ENCODE data around the gene CASP14. TPM values are rescaled to one million over a fixed set of nuclear protein-coding genes. Genes with fewer than 3 reads are reported as not detected.
"Not testable (repeated sequence)": the region's sequence is repeated elsewhere in the genome, so short reads cannot be mapped to it uniquely, and the experiment has no call there.

CASP14 gene
- total RNA-seq, 6 experiments from 2014 or later: not detected

DNA sequence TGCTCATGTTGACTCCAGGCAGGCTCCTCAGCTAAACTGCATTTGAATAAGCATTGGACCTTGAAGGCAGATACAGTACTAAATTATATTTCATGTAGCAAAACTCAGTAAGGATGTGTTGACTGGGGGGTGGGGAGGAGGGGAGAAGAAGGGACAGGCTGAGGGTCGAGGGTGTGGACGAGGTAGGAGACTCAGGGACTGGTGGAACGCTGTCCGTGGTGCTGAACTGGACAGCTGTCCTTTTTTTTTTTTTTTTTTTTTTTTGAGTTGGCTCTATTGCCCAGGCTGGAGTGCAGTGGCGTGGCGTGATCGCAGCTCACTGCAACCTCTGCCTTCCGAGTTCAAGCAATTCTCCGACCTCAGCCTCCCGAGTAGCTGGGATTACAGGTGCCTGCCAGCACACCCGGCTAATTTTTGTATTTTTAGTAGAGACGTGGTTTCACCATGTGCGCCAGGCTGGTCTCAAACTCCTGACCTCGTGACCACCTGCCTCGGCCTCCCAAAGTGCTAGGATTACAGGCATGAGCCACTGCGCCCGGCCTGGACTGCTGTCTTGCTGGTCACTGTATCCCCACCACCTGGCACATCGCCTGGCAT lies 33.2 kb upstream of the CASP14 start:
- no peaks in the 10 kb centered on the region for H3K36me3 ChIP-seq
- no peak for ATAC-seq
- no peaks in the 10 kb centered on the region for H3K27me3 ChIP-seq
- H3K4me1 ChIP-seq: no peaks in the 10 kb centered on the region
- H3K9me3 ChIP-seq: no peaks in the 10 kb centered on the region
- H3K4me3 ChIP-seq: no peak overlapping the region
- H3K27ac ChIP-seq: no peak overlapping the region
- whole genome bisulfite sequencing (ENCODE audit: insufficient coverage, low coverage, low lambda C conversion rate, missing lambda C conversion rate): 17% methylated on average over 11 of the region's 18 CpGs
- DNase-seq: no peak
- no peak for TF ChIP-seq POLR2A (IDR thresholded peaks at IDR 0.05)
- TF ChIP-seq, protein P1, sequence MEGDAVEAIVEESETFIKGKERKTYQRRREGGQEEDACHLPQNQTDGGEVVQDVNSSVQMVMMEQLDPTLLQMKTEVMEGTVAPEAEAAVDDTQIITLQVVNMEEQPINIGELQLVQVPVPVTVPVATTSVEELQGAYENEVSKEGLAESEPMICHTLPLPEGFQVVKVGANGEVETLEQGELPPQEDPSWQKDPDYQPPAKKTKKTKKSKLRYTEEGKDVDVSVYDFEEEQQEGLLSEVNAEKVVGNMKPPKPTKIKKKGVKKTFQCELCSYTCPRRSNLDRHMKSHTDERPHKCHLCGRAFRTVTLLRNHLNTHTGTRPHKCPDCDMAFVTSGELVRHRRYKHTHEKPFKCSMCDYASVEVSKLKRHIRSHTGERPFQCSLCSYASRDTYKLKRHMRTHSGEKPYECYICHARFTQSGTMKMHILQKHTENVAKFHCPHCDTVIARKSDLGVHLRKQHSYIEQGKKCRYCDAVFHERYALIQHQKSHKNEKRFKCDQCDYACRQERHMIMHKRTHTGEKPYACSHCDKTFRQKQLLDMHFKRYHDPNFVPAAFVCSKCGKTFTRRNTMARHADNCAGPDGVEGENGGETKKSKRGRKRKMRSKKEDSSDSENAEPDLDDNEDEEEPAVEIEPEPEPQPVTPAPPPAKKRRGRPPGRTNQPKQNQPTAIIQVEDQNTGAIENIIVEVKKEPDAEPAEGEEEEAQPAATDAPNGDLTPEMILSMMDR (IDR thresholded peaks at IDR 0.05): no peak
- intact Hi-C loops (cut with DNase I): no loop called here

DNA sequence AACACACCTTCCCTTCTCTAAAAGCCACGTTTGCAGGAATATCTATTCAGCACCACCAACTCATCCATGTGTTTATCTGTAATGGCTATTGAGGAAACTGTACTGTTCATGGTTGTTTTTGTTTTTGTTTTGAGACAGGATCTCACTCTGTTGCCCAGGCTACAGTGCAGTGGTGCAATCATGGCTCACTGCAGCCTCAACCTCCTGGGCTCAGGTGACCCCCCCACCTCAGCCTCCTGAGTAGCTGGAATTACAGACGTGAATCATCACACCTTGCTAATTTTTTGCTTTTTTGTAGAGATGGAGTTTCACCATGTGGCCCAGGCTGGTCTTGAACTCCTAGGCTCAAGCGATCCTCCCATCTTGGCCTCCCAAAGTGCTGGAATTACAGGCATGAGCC lies 30.4 kb upstream of the CASP14 start:
- WGBS (ENCODE audit: insufficient coverage, low coverage, low lambda C conversion rate, missing lambda C conversion rate): 41% methylated on average over 3 of the region's 3 CpGs
- H3K36me3 ChIP-seq; ATAC-seq; H3K4me1 ChIP-seq; intact Hi-C loops (cut with DNase I); DNase-seq; H3K27me3 ChIP-seq; H3K9me3 ChIP-seq; H3K4me3 ChIP-seq; H3K27ac ChIP-seq: not testable (repeated sequence)

DNA sequence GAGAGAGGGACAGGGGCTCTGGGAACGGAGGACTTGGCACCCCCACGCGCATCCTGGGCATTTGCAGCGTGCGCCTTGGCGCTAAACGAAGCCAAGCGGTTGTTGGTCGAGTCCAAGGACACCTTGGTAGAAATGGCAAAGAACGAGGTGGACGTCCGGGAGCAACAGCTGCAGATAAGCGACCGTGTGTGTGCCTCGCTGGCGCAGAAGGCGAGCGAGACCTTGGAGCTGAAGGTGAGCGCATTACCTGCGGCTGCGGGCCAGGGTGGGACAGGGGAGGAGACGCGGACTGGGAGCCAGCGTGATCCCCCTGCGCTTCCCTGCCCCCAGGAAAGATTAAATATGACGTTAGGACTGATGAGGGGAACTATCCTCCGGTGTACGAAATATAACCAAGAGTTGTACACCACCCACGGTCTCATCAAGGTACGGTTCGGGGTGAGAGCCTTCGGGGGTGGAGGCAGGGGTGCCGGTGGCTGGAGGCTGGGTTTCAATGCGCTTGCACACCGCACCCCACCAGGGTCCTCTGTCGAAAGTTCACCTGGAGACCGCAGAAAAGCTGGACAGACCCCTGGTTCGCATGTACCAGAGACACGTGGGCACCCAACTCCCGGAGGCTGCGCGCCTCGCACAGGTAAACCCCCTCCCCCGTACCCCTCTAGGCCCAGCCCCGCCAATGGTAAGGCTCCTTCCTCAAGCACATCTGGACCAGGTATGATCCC lies 27.8 kb upstream of the CASP14 start:
- Histone ChIP-seq H3K4me3 (no peak overlapping the region), H3K27me3 (no peaks in the 10 kb centered on the region), H3K36me3 (no peaks in the 10 kb centered on the region), H3K9me3 (no peaks in the 10 kb centered on the region), H3K27ac (no peak overlapping the region), H3K4me1 (no peaks in the 10 kb centered on the region)
- ATAC-seq: no peak
- DNase-seq: peak in 1 of 3 donors; percentile 49
- no peak for TF ChIP-seq POLR2A (IDR thresholded peaks at IDR 0.05)
- TF ChIP-seq, protein P1 (IDR thresholded peaks at IDR 0.05): no peak
- intact Hi-C loops (cut with DNase I): no loop called here
- 54% methylated on average over 27 of the region's 45 CpGs for WGBS (ENCODE audit: insufficient coverage, low coverage, low lambda C conversion rate, missing lambda C conversion rate)

DNA sequence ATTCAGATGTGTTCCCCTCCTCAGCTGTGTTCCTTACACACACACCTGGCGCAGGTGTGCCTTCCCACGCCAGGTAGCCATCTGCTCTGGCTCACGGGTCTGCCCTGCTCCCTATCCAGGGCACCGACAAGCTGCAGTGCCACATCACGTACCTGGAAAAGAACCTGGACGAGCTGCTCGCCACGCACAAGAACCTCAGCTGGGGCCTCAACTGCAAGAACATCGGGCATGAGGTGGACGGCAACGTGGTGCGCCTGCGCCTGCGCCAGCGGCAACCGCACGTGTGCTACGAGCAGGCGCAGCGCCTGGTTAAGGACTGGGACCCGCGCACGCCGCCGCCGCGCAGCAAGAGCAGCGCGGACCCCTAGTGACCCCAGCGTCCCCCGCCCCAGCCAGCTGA lies 26.5 kb upstream of the CASP14 start:
- Histone ChIP-seq H3K9me3 (no peaks in the 10 kb centered on the region), H3K4me1 (no peaks in the 10 kb centered on the region), H3K4me3 (no peak overlapping the region), H3K27me3 (no peaks in the 10 kb centered on the region), H3K36me3 (no peaks in the 10 kb centered on the region), H3K27ac (no peak overlapping the region)
- 31% methylated on average over 3 of the region's 31 CpGs for WGBS (ENCODE audit: insufficient coverage, low coverage, low lambda C conversion rate, missing lambda C conversion rate)
- DNase-seq: no peak
- no peak for ATAC-seq
- TF ChIP-seq POLR2A (IDR thresholded peaks at IDR 0.05): no peak
- TF ChIP-seq, protein P1 (IDR thresholded peaks at IDR 0.05): no peak
- intact Hi-C loops (cut with DNase I): no loop called here

DNA sequence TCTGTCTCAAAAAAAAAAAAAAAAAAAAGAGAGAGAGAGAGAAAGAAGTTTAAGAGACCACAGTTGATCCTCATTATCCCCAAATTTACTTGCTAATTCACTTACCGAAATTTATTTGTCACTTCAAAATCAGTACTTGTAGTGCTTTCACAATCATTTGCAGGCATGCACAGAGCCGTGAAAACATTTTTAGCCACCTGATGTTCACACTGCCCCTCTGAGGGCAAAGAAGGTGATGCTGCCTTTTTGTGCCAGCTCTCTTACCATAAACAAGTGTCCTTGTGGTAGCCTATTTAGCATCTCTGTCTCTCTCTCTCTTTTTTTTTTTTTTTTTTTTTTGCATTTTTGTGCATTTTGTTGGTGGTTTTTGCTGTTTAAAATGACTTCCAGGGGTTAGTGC lies 24.1 kb upstream of the CASP14 start:
- TF ChIP-seq POLR2A (IDR thresholded peaks at IDR 0.05): no peak
- TF ChIP-seq, protein P1 (IDR thresholded peaks at IDR 0.05): peak in 1 of 4 donors; percentile 7
- Histone ChIP-seq H3K4me1 (no peaks in the 10 kb centered on the region), H3K36me3 (no peaks in the 10 kb centered on the region), H3K4me3 (no peak overlapping the region), H3K9me3 (no peaks in the 10 kb centered on the region), H3K27ac (no peak overlapping the region), H3K27me3 (no peaks in the 10 kb centered on the region)
- DNase-seq (no peak), ATAC-seq (peak in 2 of 4 donors; percentile 32 to 33)
- 29% methylated on average over 2 of the region's 2 CpGs for WGBS (ENCODE audit: insufficient coverage, low coverage, low lambda C conversion rate, missing lambda C conversion rate)
- intact Hi-C loops (cut with DNase I): no loop called here

Measured in right lobe of liver (tissue), 6 donors.